H9 (cell line): ENCODE results near the gene KIAA1328. TPM values are rescaled to one million over a fixed set of nuclear protein-coding genes. Genes with fewer than 3 reads are reported as not detected.

Source experiments
- DNase-seq: peaks from one replicate; pipeline ENCODE4 v3.0.0-alpha.2; 2017
- H2AFZ ChIP-seq: one replicate; pipeline ENCODE4 v1.6.1; 2013; ENCODE audit warnings: mild to moderate bottlenecking, low read length, control low read depth, moderate library complexity
- H2AK5ac ChIP-seq: 2 replicates; pipeline ENCODE4 v1.6.1; 2013; ENCODE audit warnings: low read length, control low read depth, mixed read lengths; ENCODE audit not compliant: insufficient read length
- H2BK120ac ChIP-seq: one replicate; pipeline ENCODE4 v1.6.1; 2013; ENCODE audit warnings: low read depth, mild to moderate bottlenecking, low read length, control low read depth, inconsistent platforms; ENCODE audit not compliant: poor library complexity, severe bottlenecking
- H2BK12ac ChIP-seq: 2 replicates; pipeline ENCODE4 v1.6.1; 2013; ENCODE audit warnings: low read length, control low read depth, mixed read lengths, low read depth; ENCODE audit not compliant: insufficient read length
- H2BK15ac ChIP-seq: 2 replicates; pipeline ENCODE4 v1.6.1; 2013; ENCODE audit warnings: low read depth, low read length, control low read depth
- H2BK20ac ChIP-seq: one replicate; pipeline ENCODE4 v1.6.1; 2013; ENCODE audit warnings: low read depth, mild to moderate bottlenecking, low read length, control low read depth, inconsistent platforms; ENCODE audit not compliant: poor library complexity, severe bottlenecking
- H2BK5ac ChIP-seq: 2 replicates; pipeline ENCODE4 v1.6.1; 2013; ENCODE audit warnings: low read length, control low read depth, mixed read lengths; ENCODE audit not compliant: insufficient read length
- H3K14ac ChIP-seq: 2 replicates; pipeline ENCODE4 v1.6.1; 2013; ENCODE audit warnings: low read length, control low read depth; ENCODE audit not compliant: insufficient read depth
- H3K18ac ChIP-seq: 2 replicates; pipeline ENCODE4 v1.6.1; 2013; ENCODE audit warnings: low read depth, mild to moderate bottlenecking, mixed read lengths, low read length, control low read depth; ENCODE audit not compliant: insufficient read length
- H3K23ac ChIP-seq: 2 replicates; pipeline ENCODE4 v1.6.1; 2013; ENCODE audit warnings: low read length, control low read depth, mixed read lengths, low read depth; ENCODE audit not compliant: insufficient read length
- H3K23me2 ChIP-seq: 2 replicates; pipeline ENCODE4 v1.6.1; 2013; ENCODE audit warnings: low read depth, mild to moderate bottlenecking, mixed read lengths, low read length, control low read depth; ENCODE audit not compliant: insufficient read length, poor library complexity, severe bottlenecking
- H3K27ac ChIP-seq: 2 replicates; pipeline ENCODE4 v1.5.1; 2013; ENCODE audit warnings: low read length, control low read depth, mixed read lengths, low read depth; ENCODE audit not compliant: insufficient read length
- H3K27me3 ChIP-seq: 2 replicates; pipeline ENCODE4 v1.6.1; 2013; ENCODE audit warnings: low read length, control low read depth, inconsistent platforms; ENCODE audit not compliant: insufficient read depth
- H3K4ac ChIP-seq: 2 replicates; pipeline ENCODE4 v1.6.1; 2013; ENCODE audit warnings: low read depth, mild to moderate bottlenecking, control low read depth, inconsistent platforms, low read length, moderate library complexity
- H3K4me1 ChIP-seq: 2 replicates; pipeline ENCODE4 v1.6.1; 2013; ENCODE audit warnings: low read length, control low read depth, inconsistent platforms; ENCODE audit not compliant: insufficient read depth
- H3K4me2 ChIP-seq: 2 replicates; pipeline ENCODE4 v1.6.1; 2013; ENCODE audit warnings: low read length, control low read depth, mixed read lengths; ENCODE audit not compliant: insufficient read length, insufficient read depth
- H3K56ac ChIP-seq: 2 replicates; pipeline ENCODE4 v1.6.1; 2013; ENCODE audit warnings: low read depth, mild to moderate bottlenecking, mixed read lengths, low read length, control low read depth; ENCODE audit not compliant: insufficient read length
- H3K79me1 ChIP-seq: 2 replicates; pipeline ENCODE4 v1.6.1; 2013; ENCODE audit warnings: low read depth, mild to moderate bottlenecking, moderate library complexity, low read length, control low read depth, inconsistent platforms; ENCODE audit not compliant: insufficient read depth, poor library complexity, severe bottlenecking
- H3K79me2 ChIP-seq: 2 replicates; pipeline ENCODE4 v1.6.1; 2013; ENCODE audit warnings: low read length, control low read depth, inconsistent platforms; ENCODE audit not compliant: insufficient read depth
- H3K9ac ChIP-seq: 2 replicates; pipeline ENCODE4 v1.6.1; 2013; ENCODE audit warnings: low read length, control low read depth, mixed read lengths; ENCODE audit not compliant: insufficient read length; ENCODE audit errors: extremely low read depth
- H3K9me3 ChIP-seq: one replicate; pipeline ENCODE4 v1.6.1; 2013; ENCODE audit warnings: low read depth, low read length, inconsistent platforms; ENCODE audit not compliant: control insufficient read depth
- H3T11ph ChIP-seq: one replicate; pipeline ENCODE4 v1.6.1; 2013; ENCODE audit warnings: mild to moderate bottlenecking, low read length, control low read depth, inconsistent platforms
- H4K20me1 ChIP-seq: one replicate; pipeline ENCODE4 v1.6.1; 2013; ENCODE audit not compliant: control insufficient read depth, insufficient read length, insufficient read depth
- H4K5ac ChIP-seq: 2 replicates; pipeline ENCODE4 v1.6.1; 2013; ENCODE audit warnings: low read depth, mild to moderate bottlenecking, mixed read lengths, low read length, control low read depth; ENCODE audit not compliant: insufficient read length
- H4K8ac ChIP-seq: replicated peaks from 2 replicates; pipeline ENCODE4 v1.6.1; 2013; ENCODE audit warnings: low read length, control low read depth, mixed read lengths, low read depth; ENCODE audit not compliant: insufficient read length
- H4K91ac ChIP-seq: 2 replicates; pipeline ENCODE4 v1.6.1; 2013; ENCODE audit warnings: low read depth, mild to moderate bottlenecking, moderate library complexity, mixed read lengths, low read length, control low read depth; ENCODE audit not compliant: insufficient read length
- H3K27ac Mint-ChIP-seq, 3 experiments: 2 replicates in 2 of 3; 3 replicates in 1 of 3; pipeline ENCODE4 v1.8.0; 2020 to 2021; ENCODE audit warnings: mixed read lengths in 3 of 3, mild to moderate bottlenecking in 1 of 3, moderate library complexity in 1 of 3
- H3K27me3 Mint-ChIP-seq: 2 replicates; pipeline ENCODE4 v1.8.0; 2021; ENCODE audit warnings: low read depth, mild to moderate bottlenecking, moderate library complexity, mixed read lengths
- H3K36me3 Mint-ChIP-seq, 3 experiments: 2 replicates in 2 of 3; 3 replicates in 1 of 3; pipeline ENCODE4 v1.8.0; 2020 to 2021; ENCODE audit warnings: low read depth in 3 of 3, mixed read lengths in 3 of 3; ENCODE audit not compliant: insufficient read depth in 1 of 3
- H3K4me1 Mint-ChIP-seq, 2 experiments: 2 replicates each; pipeline ENCODE4 v1.8.0; 2020; ENCODE audit warnings: mixed read lengths in 2 of 2
- H3K4me3 Mint-ChIP-seq, 2 experiments: 2 replicates in 1 of 2; 3 replicates in 1 of 2; pipeline ENCODE4 v1.8.0; 2020 to 2021; ENCODE audit warnings: mild to moderate bottlenecking in 2 of 2, mixed read lengths in 2 of 2, moderate library complexity in 1 of 2
- H3K9me3 Mint-ChIP-seq, 2 experiments: 2 replicates in 1 of 2; 3 replicates in 1 of 2; pipeline ENCODE4 v1.8.0; 2020; ENCODE audit warnings: mild to moderate bottlenecking in 2 of 2, mixed read lengths in 2 of 2, moderate library complexity in 1 of 2
- WGBS: extraction: QIAGEN DNeasy Blood & Tissue Kit; methylation state at CpG from one replicate; pipeline ENCODE4 v1.1.7; 2013; ENCODE audit warnings: missing lambda C conversion rate, low lambda C conversion rate, mixed read lengths; ENCODE audit not compliant: insufficient read length; ENCODE audit errors: extremely low coverage; 5-methylcytosine and 5-hydroxymethylcytosine counted together
- total RNA-seq: library from RNA; stranded (reverse); gene quantifications from 2 replicates; pipeline ENCODE4 v1.2.1, GENCODE V29; 2021
- TF ChIP-seq, protein P1 (sequence below): fragments of 200-600 bp; sonication (generic); conservative IDR thresholded peaks from 3 replicates; pipeline ENCODE4 v1.8.0; 2021; ENCODE audit warnings: antibody characterized with exemption, mild to moderate bottlenecking

Gene KIAA1328
- total RNA-seq, 1 experiment from 2014 or later: 4.9 TPM

DNA sequence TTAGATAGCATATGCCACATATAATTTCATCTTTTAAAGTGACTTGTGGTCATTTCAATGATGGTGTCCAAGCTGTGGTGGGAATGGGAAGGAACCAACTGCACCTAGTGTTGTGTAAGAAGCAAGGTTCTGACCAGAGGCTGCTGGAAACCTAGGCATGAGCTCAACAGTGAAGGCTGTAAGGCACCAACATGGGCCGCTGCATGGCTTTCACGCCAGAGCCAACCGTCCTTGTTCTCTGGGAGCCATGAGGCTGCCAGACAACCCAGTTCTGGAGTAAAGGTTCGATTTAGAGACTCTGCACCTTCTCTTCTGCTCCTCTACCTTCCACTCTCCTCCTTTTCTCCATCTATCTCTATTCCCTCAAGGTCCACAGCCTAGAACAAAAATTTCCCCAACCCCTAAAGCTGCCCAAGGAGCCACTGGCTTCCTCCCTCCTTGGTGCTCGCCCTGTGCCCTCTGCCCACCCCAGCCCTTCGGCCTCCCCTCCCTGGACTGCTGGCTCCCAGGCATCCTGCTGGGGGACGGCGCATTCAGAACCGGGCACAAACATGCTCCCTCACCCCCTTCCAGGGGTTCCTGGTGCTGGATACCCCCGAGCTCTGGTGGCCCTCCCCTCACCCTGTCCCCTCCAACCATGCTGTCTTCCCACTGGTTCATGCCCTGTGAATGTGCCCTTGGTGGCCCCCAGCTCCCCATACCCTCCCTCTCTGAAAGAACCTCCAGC, 431.6 kb downstream of the KIAA1328 start:
- peaks cover 36% of the 10 kb centered on the region for H3K27me3 Mint-ChIP-seq

More for the DNA sequence above, 431.6 kb downstream of the KIAA1328 start:
- Histone ChIP-seq H2BK120ac (no peak overlapping the region), H4K91ac (no peak overlapping the region), H4K5ac (no peak overlapping the region), H2BK12ac (no peak overlapping the region), H3K56ac (no peak overlapping the region), H3K4ac (no peak overlapping the region), H3K23me2 (no peaks in the 10 kb centered on the region), H2AK5ac (no peak overlapping the region), H3K79me2 (no peaks in the 10 kb centered on the region), H3K27me3 (no peaks in the 10 kb centered on the region), H3K79me1 (no peaks in the 10 kb centered on the region), H3K27ac (no peak overlapping the region), H3K23ac (no peak overlapping the region), H3K4me1 (no peaks in the 10 kb centered on the region), H3K14ac (no peak overlapping the region), H3K18ac (no peak overlapping the region), H3K4me2 (no peak overlapping the region), H4K8ac (no peak overlapping the region), H2AFZ (no peak overlapping the region), H3T11ph (no peak overlapping the region), H2BK5ac (no peak overlapping the region), H2BK15ac (no peak overlapping the region), H4K20me1 (no peaks in the 10 kb centered on the region), H3K9ac (no peak overlapping the region), H3K9me3 (no peaks in the 10 kb centered on the region), H2BK20ac (no peak overlapping the region)
- no peak for DNase-seq
- TF ChIP-seq, protein P1, sequence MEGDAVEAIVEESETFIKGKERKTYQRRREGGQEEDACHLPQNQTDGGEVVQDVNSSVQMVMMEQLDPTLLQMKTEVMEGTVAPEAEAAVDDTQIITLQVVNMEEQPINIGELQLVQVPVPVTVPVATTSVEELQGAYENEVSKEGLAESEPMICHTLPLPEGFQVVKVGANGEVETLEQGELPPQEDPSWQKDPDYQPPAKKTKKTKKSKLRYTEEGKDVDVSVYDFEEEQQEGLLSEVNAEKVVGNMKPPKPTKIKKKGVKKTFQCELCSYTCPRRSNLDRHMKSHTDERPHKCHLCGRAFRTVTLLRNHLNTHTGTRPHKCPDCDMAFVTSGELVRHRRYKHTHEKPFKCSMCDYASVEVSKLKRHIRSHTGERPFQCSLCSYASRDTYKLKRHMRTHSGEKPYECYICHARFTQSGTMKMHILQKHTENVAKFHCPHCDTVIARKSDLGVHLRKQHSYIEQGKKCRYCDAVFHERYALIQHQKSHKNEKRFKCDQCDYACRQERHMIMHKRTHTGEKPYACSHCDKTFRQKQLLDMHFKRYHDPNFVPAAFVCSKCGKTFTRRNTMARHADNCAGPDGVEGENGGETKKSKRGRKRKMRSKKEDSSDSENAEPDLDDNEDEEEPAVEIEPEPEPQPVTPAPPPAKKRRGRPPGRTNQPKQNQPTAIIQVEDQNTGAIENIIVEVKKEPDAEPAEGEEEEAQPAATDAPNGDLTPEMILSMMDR: no peak
- WGBS: no CpG with 5 or more reads among the region's 10 CpGs
- Mint-ChIP-seq H3K27ac (no peak overlapping the region), H3K4me3 (no peak overlapping the region), H3K36me3 (no peaks in the 10 kb centered on the region; a peak in 1 of 7 replicates), H3K4me1 (peaks cover 0 to 7% of the 10 kb centered on the region in 2 experiments; a peak in 2 of 4 replicates), H3K9me3 (peaks cover 0 to 2% of the 10 kb centered on the region in 2 experiments; a peak in 2 of 5 replicates)
